Nephron (organoid): ENCODE results near the gene TAS1R1.
A peak's percentile ranks its signal among the peaks of the same experiment; 100 is the strongest.

Experiments
- H3K27ac Mint-ChIP-seq, 3 experiments: 2 replicates each; pipeline ENCODE4 v1.8.0; 2020; ENCODE audit warnings: mixed read lengths in 3 of 3, mild to moderate bottlenecking in 2 of 3, moderate library complexity in 1 of 3
- H3K27me3 Mint-ChIP-seq: 2 replicates; pipeline ENCODE4 v1.8.0; 2021; ENCODE audit warnings: low read depth, mild to moderate bottlenecking, moderate library complexity, mixed read lengths
- H3K36me3 Mint-ChIP-seq: 2 replicates; pipeline ENCODE4 v1.8.0; 2020; ENCODE audit warnings: low read depth, mixed read lengths
- H3K4me1 Mint-ChIP-seq: 2 replicates; pipeline ENCODE4 v1.8.0; 2020; ENCODE audit warnings: mixed read lengths
- H3K4me3 Mint-ChIP-seq, 3 experiments: 2 replicates each; pipeline ENCODE4 v1.8.0; 2020; ENCODE audit warnings: mild to moderate bottlenecking in 3 of 3, mixed read lengths in 3 of 3, moderate library complexity in 2 of 3
- H3K9me3 Mint-ChIP-seq: 2 replicates; pipeline ENCODE4 v1.8.0; 2020; ENCODE audit warnings: mixed read lengths
- CTCF ChIP-seq, 3 experiments: fragments of 200-600 bp; sonication (generic); IDR thresholded peaks; one replicate each; pipeline ENCODE4 v1.5.0; 2021; ENCODE audit warnings: antibody characterized with exemption in 3 of 3; ENCODE audit not compliant: unreplicated experiment in 3 of 3

TAS1R1 gene

GRCh38 chr1:6508154-6508815 is 46.8 kb upstream of the TAS1R1 start:
- no peak for TF ChIP-seq CTCF (IDR thresholded peaks at IDR 0.05; ENCODE audit: unreplicated experiment in 3 of 3)
- Mint-ChIP-seq H3K36me3 (no peaks in the 10 kb centered on the region), H3K4me1 (peaks cover 25% of the 10 kb centered on the region), H3K27ac (no peak overlapping the region), H3K4me3 (no peak overlapping the region), H3K9me3 (no peaks in the 10 kb centered on the region), H3K27me3 (peaks cover 13% of the 10 kb centered on the region)

- H3K27me3 Mint-ChIP-seq, result peaks cover 13% of the 10 kb centered on the region
- no peaks in the 10 kb centered on the region for H3K36me3 Mint-ChIP-seq
- peaks cover 27% of the 10 kb centered on the region for H3K4me1 Mint-ChIP-seq
- H3K27ac Mint-ChIP-seq, result no peak overlapping the region
- no peak overlapping the region for H3K4me3 Mint-ChIP-seq
- no peak for TF ChIP-seq CTCF (IDR thresholded peaks at IDR 0.05; ENCODE audit: unreplicated experiment in 3 of 3)
- no peaks in the 10 kb centered on the region for H3K9me3 Mint-ChIP-seq
These were observed 46.3 kb upstream of the TAS1R1 start for GRCh38 chr1:6508816-6509189.

GRCh38 chr1:6509220-6509918 is 45.7 kb upstream of the TAS1R1 start:
- TF ChIP-seq CTCF (IDR thresholded peaks at IDR 0.05; ENCODE audit: unreplicated experiment in 3 of 3), result no peak
- H3K27me3 Mint-ChIP-seq, result peaks cover 11% of the 10 kb centered on the region
- peaks cover 29% of the 10 kb centered on the region for H3K4me1 Mint-ChIP-seq
- H3K9me3 Mint-ChIP-seq, result no peaks in the 10 kb centered on the region
- H3K4me3 Mint-ChIP-seq, result no peak overlapping the region
- no peak overlapping the region for H3K27ac Mint-ChIP-seq
- H3K36me3 Mint-ChIP-seq, result no peaks in the 10 kb centered on the region

GRCh38 chr1:6509919-6510291 is 45.2 kb upstream of the TAS1R1 start:
- Mint-ChIP-seq H3K4me1 (peaks cover 29% of the 10 kb centered on the region), H3K36me3 (no peaks in the 10 kb centered on the region), H3K4me3 (no peak overlapping the region), H3K27me3 (peaks cover 7% of the 10 kb centered on the region), H3K27ac (no peak overlapping the region), H3K9me3 (no peaks in the 10 kb centered on the region)
- TF ChIP-seq CTCF (IDR thresholded peaks at IDR 0.05; ENCODE audit: unreplicated experiment in 3 of 3), result no peak

GRCh38 chr1:6510493-6510892 is 44.6 kb upstream of the TAS1R1 start:
- H3K4me3 Mint-ChIP-seq, result no peak overlapping the region
- no peak overlapping the region for H3K27ac Mint-ChIP-seq
- H3K36me3 Mint-ChIP-seq, result no peaks in the 10 kb centered on the region
- no peaks in the 10 kb centered on the region for H3K9me3 Mint-ChIP-seq
- peaks cover 29% of the 10 kb centered on the region for H3K4me1 Mint-ChIP-seq
- no peak for TF ChIP-seq CTCF (IDR thresholded peaks at IDR 0.05; ENCODE audit: unreplicated experiment in 3 of 3)
- peaks cover 3% of the 10 kb centered on the region for H3K27me3 Mint-ChIP-seq

GRCh38 chr1:6511056-6511455 is 44.1 kb upstream of the TAS1R1 start:
- no peak for TF ChIP-seq CTCF (IDR thresholded peaks at IDR 0.05; ENCODE audit: unreplicated experiment in 3 of 3)
- peaks cover 3% of the 10 kb centered on the region for H3K27me3 Mint-ChIP-seq
- H3K4me3 Mint-ChIP-seq, result no peak overlapping the region
- peaks cover 29% of the 10 kb centered on the region for H3K4me1 Mint-ChIP-seq
- H3K36me3 Mint-ChIP-seq, result no peaks in the 10 kb centered on the region
- H3K9me3 Mint-ChIP-seq, result no peaks in the 10 kb centered on the region
- H3K27ac Mint-ChIP-seq, result peak overlapping the region in 1 of 3 experiments; percentile 63
